Body of pancreas (tissue), 4 donors: ENCODE results near the gene NRBF2. TPM values are rescaled to one million over a fixed set of nuclear protein-coding genes. Genes with fewer than 3 reads are reported as not detected.
A peak's percentile ranks its signal among the peaks of the same experiment; 100 is the strongest.

Source experiments
- ATAC-seq: fragments of 150-250 bp; one replicate; pipeline ENCODE4 v1.9.1; 2016
- DNase-seq, 4 donors: peaks; one replicate each; pipeline ENCODE4 v3.0.0-alpha.2; 2019
- H3K27ac ChIP-seq, 4 donors: fragments of 200-600 bp; sonication (generic); 1 replicate in 3 of 4; 2 replicates in 1 of 4; pipeline versions ENCODE4 v1.5.1 to v1.6.1; 2016 to 2019; ENCODE audit warnings: mild to moderate bottlenecking in 1 of 4, mixed read lengths in 1 of 4, moderate library complexity in 1 of 4
- H3K27me3 ChIP-seq, 2 donors: fragments of 200-600 bp; sonication (generic); one replicate each; pipeline ENCODE4 v1.6.0; 2016; ENCODE audit warnings: mild to moderate bottlenecking in 1 of 2
- H3K36me3 ChIP-seq, 2 donors: fragments of 200-600 bp; sonication (generic); replicated peaks in 1 of 2; 2 replicates each; pipeline ENCODE4 v1.5.1; 2016; ENCODE audit warnings: low read depth in 2 of 2; ENCODE audit not compliant: insufficient read depth in 1 of 2
- H3K4me1 ChIP-seq: fragments of 200-600 bp; sonication (generic); one replicate; pipeline ENCODE4 v1.6.0; 2016
- H3K4me3 ChIP-seq, 2 donors: fragments of 200-600 bp; sonication (generic); 1 replicate in 1 of 2; 2 replicates in 1 of 2; pipeline ENCODE4 v1.5.1; 2016 to 2019
- H3K9me3 ChIP-seq, 3 donors: fragments of 200-600 bp; sonication (generic); 1 replicate in 2 of 3; 2 replicates in 1 of 3; pipeline ENCODE4 v1.5.1; 2016
- POLR2A ChIP-seq, 3 donors: fragments of 450-650 bp; IDR thresholded peaks; one replicate each; pipeline ENCODE4 v1.6.1; 2016; ENCODE audit warnings: antibody characterized with exemption in 3 of 3, mild to moderate bottlenecking in 2 of 3
- whole genome bisulfite sequencing, 2 donors: methylation state at CpG; one replicate each; pipeline ENCODE4 v1.1.5; 2017; 5-methylcytosine and 5-hydroxymethylcytosine counted together
- intact Hi-C: fragments of 100-400 bp; cut with DNase I; formaldehyde crosslinking; loops from one replicate; pipeline ENCODE4 v1.15.1; 2023
- total RNA-seq, 2 donors: library from RNA; depleted of rRNA; stranded (reverse); fragments of >200 nt; gene quantifications; one replicate each; pipeline ENCODE4 v1.1.0, GENCODE V29; 2016
- TF ChIP-seq, protein P1 (sequence below), 7 experiments: fragments of 450-650 bp in 4 of 7; fragments of 200-600 bp in 3 of 7; sonication (generic) in 3 of 7; IDR thresholded peaks; one replicate each; pipeline ENCODE4 v1.5.1; 2016 to 2019; ENCODE audit warnings: antibody characterized with exemption in 7 of 7

NRBF2 gene
- total RNA-seq, 2 donors from 2014 or later, result 7.5 to 9.2 TPM

DNA sequence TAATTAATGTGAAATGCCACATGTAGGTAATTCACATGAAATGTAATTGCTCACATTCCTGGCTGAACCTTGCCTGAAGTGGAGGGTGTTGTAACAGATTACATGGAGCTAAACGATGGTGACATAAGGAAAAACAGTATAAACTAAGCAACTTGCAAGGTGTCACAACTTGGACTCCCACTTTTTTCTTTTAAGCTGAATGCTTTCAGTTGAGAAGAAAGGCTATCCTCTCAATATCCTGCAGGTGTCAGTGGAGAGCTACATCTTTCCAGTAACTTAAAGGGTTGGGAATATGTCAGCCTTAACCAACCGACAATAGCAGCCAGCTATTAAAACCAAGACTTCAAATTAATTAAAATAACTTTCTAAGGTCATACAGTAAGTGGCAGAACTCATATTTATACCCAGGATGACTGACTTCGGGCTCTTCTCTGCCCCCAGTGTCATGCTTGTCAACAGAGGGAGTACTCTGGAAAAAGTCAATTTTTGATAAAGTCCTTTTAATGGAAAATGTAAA lies 33.7 kb downstream of the NRBF2 start:
- TF ChIP-seq POLR2A (IDR thresholded peaks at IDR 0.05), result no peak
- TF ChIP-seq, protein P1, sequence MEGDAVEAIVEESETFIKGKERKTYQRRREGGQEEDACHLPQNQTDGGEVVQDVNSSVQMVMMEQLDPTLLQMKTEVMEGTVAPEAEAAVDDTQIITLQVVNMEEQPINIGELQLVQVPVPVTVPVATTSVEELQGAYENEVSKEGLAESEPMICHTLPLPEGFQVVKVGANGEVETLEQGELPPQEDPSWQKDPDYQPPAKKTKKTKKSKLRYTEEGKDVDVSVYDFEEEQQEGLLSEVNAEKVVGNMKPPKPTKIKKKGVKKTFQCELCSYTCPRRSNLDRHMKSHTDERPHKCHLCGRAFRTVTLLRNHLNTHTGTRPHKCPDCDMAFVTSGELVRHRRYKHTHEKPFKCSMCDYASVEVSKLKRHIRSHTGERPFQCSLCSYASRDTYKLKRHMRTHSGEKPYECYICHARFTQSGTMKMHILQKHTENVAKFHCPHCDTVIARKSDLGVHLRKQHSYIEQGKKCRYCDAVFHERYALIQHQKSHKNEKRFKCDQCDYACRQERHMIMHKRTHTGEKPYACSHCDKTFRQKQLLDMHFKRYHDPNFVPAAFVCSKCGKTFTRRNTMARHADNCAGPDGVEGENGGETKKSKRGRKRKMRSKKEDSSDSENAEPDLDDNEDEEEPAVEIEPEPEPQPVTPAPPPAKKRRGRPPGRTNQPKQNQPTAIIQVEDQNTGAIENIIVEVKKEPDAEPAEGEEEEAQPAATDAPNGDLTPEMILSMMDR (IDR thresholded peaks at IDR 0.05), result peak; percentile 50 to 85 (median 79)
- H3K4me1 ChIP-seq, result peaks cover 19% of the 10 kb centered on the region
- no peak overlapping the region for H3K27ac ChIP-seq
- intact Hi-C loops, result no loop called here
- peaks cover 0 to 3% of the 10 kb centered on the region in 2 donors for H3K36me3 ChIP-seq
- H3K9me3 ChIP-seq, result no peaks in the 10 kb centered on the region
- peak; percentile 80 for ATAC-seq
- peak in 1 of 4 donors; percentile 22 for DNase-seq
- H3K27me3 ChIP-seq, result no peaks in the 10 kb centered on the region
- 10 to 13% methylated on average over 3 of the region's 3 CpGs for WGBS, 2 donors
- H3K4me3 ChIP-seq, result no peak overlapping the region

DNA sequence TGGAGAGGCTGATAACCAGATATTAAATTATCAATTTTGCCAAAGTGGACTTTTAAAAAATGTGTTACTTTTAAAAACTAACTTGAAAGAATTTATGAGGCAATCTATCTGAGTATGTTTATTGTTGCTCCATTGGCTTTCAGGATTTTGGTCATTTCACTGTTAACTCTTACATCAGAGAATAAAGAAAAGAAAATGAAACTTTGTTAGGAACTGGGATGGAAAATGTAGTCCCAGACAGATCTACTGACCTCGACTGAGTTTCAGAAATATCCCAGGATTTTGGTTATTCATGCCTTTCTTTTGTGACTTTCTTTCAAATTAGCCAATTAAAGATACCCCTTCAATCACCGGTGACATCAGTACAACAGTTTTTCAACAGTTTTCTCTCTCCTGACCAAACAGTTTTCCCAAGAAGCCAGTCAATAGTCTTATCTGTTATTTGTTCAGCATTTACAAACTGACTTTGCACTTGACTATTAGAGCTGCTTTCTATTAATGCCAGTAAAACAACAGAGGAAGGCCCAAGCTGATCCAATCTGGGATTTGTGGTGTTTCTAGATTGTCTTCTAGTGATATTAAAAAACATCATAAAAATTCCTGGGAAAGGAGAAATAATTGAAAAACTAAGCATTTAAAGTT lies 35.8 kb downstream of the NRBF2 start:
- DNase-seq (no peak), ATAC-seq (no peak)
- Histone ChIP-seq H3K27ac (peak overlapping the region in 1 of 4 donors; percentile 6), H3K27me3 (no peaks in the 10 kb centered on the region), H3K9me3 (no peaks in the 10 kb centered on the region), H3K4me1 (peaks cover 17% of the 10 kb centered on the region), H3K36me3 (peaks cover 0 to 5% of the 10 kb centered on the region in 2 donors), H3K4me3 (no peak overlapping the region)
- intact Hi-C loops, result no loop called here
- TF ChIP-seq POLR2A (IDR thresholded peaks at IDR 0.05), result no peak
- TF ChIP-seq, protein P1 (IDR thresholded peaks at IDR 0.05), result no peak
- 18 to 26% methylated on average over 2 of the region's 2 CpGs for WGBS, 2 donors

DNA sequence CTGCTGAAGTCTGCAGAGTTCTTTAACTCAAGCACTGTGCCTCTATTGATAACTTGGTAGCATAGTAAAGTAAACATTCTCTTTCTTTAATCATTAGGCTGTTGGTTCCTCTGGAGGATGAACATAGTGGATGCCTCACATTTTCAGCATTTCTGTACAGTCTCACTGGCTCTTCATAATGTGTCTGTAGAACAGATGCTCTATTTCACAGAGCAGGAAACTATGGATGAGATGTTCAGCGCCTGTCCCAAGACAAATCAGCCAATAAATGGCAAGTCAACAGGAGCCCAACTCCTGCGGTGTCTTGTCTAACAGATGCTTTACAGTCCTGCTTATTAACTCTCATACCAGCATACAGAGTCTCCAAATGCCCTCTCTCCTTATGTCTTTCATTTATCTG lies 36.5 kb downstream of the NRBF2 start:
- H3K36me3 ChIP-seq, result peaks cover 0 to 5% of the 10 kb centered on the region in 2 donors
- ATAC-seq, result no peak
- H3K9me3 ChIP-seq, result no peaks in the 10 kb centered on the region
- H3K4me3 ChIP-seq, result no peak overlapping the region
- no peak for DNase-seq
- 81 to 90% methylated on average over 2 of the region's 2 CpGs for WGBS, 2 donors
- no peaks in the 10 kb centered on the region for H3K27me3 ChIP-seq
- peak overlapping the region in 1 of 4 donors; percentile 6 for H3K27ac ChIP-seq
- intact Hi-C loops, result no loop called here
- peaks cover 10% of the 10 kb centered on the region for H3K4me1 ChIP-seq
- TF ChIP-seq, protein P1 (IDR thresholded peaks at IDR 0.05), result no peak
- no peak for TF ChIP-seq POLR2A (IDR thresholded peaks at IDR 0.05)

DNA sequence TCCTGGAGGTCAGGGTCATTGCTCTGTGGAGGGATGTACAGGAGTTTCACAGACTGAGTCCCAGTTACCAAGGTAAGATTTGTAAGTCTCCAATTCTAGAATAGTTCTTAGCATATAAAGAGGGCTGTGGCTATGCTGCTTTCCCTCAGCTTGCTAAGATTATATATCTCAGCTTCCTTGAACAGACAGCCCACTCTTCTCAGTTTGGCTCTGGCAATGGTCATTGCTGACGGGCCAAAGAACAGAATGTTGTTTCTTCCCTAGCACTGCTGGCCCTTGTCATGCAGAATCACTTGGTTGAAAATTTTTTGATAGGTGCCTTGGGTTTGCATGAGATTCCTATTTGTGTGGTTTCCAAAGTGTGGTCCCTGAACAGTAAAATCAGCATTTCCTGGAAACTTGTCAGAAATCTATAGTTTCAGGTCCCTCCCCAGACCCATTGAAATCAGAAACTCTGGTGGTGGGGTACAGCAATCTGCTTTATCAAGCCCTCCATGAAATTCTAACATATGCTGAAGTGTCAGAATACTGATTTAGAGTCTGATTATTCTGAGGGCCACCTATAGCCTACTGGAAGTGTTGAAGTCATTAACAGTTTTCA lies 38.2 kb downstream of the NRBF2 start:
- TF ChIP-seq POLR2A (IDR thresholded peaks at IDR 0.05), result no peak
- TF ChIP-seq, protein P1 (IDR thresholded peaks at IDR 0.05), result no peak
- Histone ChIP-seq H3K4me1 (peaks cover 10% of the 10 kb centered on the region), H3K36me3 (peaks cover 0 to 16% of the 10 kb centered on the region in 2 donors), H3K27ac (no peak overlapping the region), H3K9me3 (no peaks in the 10 kb centered on the region), H3K27me3 (no peaks in the 10 kb centered on the region), H3K4me3 (no peak overlapping the region)
- ATAC-seq (no peak), DNase-seq (no peak)
- intact Hi-C loops, result no loop called here
- WGBS, 2 donors, result 83 to 95% methylated on average over 1 of the region's 1 CpG
